GM23338 (cell line): ENCODE measurements around the gene NRGN. TPM values are rescaled to one million over a fixed set of nuclear protein-coding genes. Genes with fewer than 3 reads are reported as not detected.

Source experiments
- ATAC-seq: fragments of 200-7000 bp; cut with Tn5 transposase; 3 replicates; pipeline ENCODE4 v1.9.1; 2020
- DNase-seq: peaks from one replicate; pipeline ENCODE4 v3.0.0-alpha.2; 2015; ENCODE audit warnings: low spot score
- H2AFZ ChIP-seq: fragments of 200-600 bp; sonication (generic); 2 replicates; pipeline ENCODE4 v1.8.0; 2016; ENCODE audit warnings: antibody characterized with exemption, mild to moderate bottlenecking, moderate library complexity
- H3F3A ChIP-seq: fragments of 200-600 bp; sonication (generic); replicated peaks from 2 replicates; pipeline ENCODE4 v1.8.0; 2017; ENCODE audit warnings: antibody characterized with exemption, mixed run types, low read depth
- H3K27ac ChIP-seq: fragments of 200-600 bp; sonication (generic); 2 replicates; pipeline ENCODE4 v1.6.1; 2016; ENCODE audit warnings: low read depth
- H3K27me3 ChIP-seq: fragments of 200-600 bp; sonication (generic); 2 replicates; pipeline ENCODE4 v1.8.0; 2016; ENCODE audit warnings: mild to moderate bottlenecking, mixed run types, moderate library complexity; ENCODE audit not compliant: insufficient read depth
- H3K36me3 ChIP-seq: fragments of 200-600 bp; sonication (generic); 2 replicates; pipeline ENCODE4 v1.8.0; 2016; ENCODE audit warnings: mild to moderate bottlenecking; ENCODE audit not compliant: insufficient read depth
- H3K4me1 ChIP-seq: fragments of 200-600 bp; sonication (generic); 2 replicates; pipeline ENCODE4 v1.8.0; 2016; ENCODE audit warnings: mild to moderate bottlenecking, moderate library complexity; ENCODE audit not compliant: insufficient read depth
- H3K4me2 ChIP-seq: fragments of 200-600 bp; sonication (generic); 2 replicates; pipeline ENCODE4 v1.7.1; 2017; ENCODE audit warnings: mixed run types
- H3K4me3 ChIP-seq: fragments of 200-600 bp; sonication (generic); 2 replicates; pipeline ENCODE4 v1.6.1; 2016; ENCODE audit warnings: mixed run types
- H3K79me2 ChIP-seq: fragments of 200-600 bp; sonication (generic); replicated peaks from 2 replicates; pipeline ENCODE4 v1.8.0; 2017; ENCODE audit warnings: mild to moderate bottlenecking; ENCODE audit not compliant: insufficient read depth
- H3K9me2 ChIP-seq: fragments of 200-600 bp; sonication (generic); 2 replicates; pipeline ENCODE4 v1.8.0; 2017; ENCODE audit not compliant: insufficient read depth
- H4K20me1 ChIP-seq: fragments of 200-600 bp; sonication (generic); replicated peaks from 2 replicates; pipeline ENCODE4 v1.8.0; 2017; ENCODE audit warnings: mild to moderate bottlenecking; ENCODE audit not compliant: insufficient read depth
- H3K27ac Mint-ChIP-seq: 2 replicates; pipeline ENCODE4 v1.8.0; 2020; ENCODE audit warnings: inconsistent platforms, mild to moderate bottlenecking, moderate library complexity, mixed read lengths
- H3K27me3 Mint-ChIP-seq: 3 replicates; pipeline ENCODE4 v1.8.0; 2022; ENCODE audit warnings: low read depth, mild to moderate bottlenecking, moderate library complexity, mixed read lengths, inconsistent platforms; ENCODE audit not compliant: insufficient read depth, poor library complexity
- H3K36me3 Mint-ChIP-seq: 3 replicates; pipeline ENCODE4 v1.8.0; 2021; ENCODE audit warnings: low read depth, mild to moderate bottlenecking, inconsistent platforms, moderate library complexity, mixed read lengths
- H3K4me1 Mint-ChIP-seq: 3 replicates; pipeline ENCODE4 v1.8.0; 2020; ENCODE audit warnings: mild to moderate bottlenecking, inconsistent platforms, mixed read lengths
- H3K4me3 Mint-ChIP-seq: 3 replicates; pipeline ENCODE4 v1.8.0; 2021; ENCODE audit warnings: moderate library complexity, mild to moderate bottlenecking, inconsistent platforms, mixed read lengths
- H3K9me3 Mint-ChIP-seq: 3 replicates; pipeline ENCODE4 v1.8.0; 2020; ENCODE audit warnings: moderate library complexity, mild to moderate bottlenecking, inconsistent platforms, mixed read lengths
- EZH2 ChIP-seq: fragments of 200-600 bp; sonication (generic); IDR thresholded peaks from one replicate; pipeline ENCODE4 v1.8.0; 2017; ENCODE audit warnings: antibody characterized with exemption, mild to moderate bottlenecking, low read depth; ENCODE audit not compliant: unreplicated experiment
- EZH2phosphoT487 ChIP-seq: fragments of 200-600 bp; sonication (generic); IDR thresholded peaks from one replicate; pipeline ENCODE4 v1.8.1; 2018; ENCODE audit warnings: antibody characterized with exemption; ENCODE audit not compliant: unreplicated experiment
- JUNB ChIP-seq: IDR thresholded peaks from one replicate; pipeline ENCODE4 v1.6.1; 2016; ENCODE audit warnings: antibody characterized with exemption; ENCODE audit not compliant: unreplicated experiment
- NANOG ChIP-seq: IDR thresholded peaks from 2 replicates; pipeline ENCODE4 v1.6.1; 2016; ENCODE audit warnings: antibody characterized with exemption, borderline replicate concordance
- POLR2AphosphoS5 ChIP-seq: IDR thresholded peaks from 2 replicates; pipeline ENCODE4 v1.6.1; 2016; ENCODE audit warnings: antibody characterized with exemption, low read depth
- STAT1 ChIP-seq: IDR thresholded peaks from one replicate; pipeline ENCODE4 v1.6.1; 2016; ENCODE audit warnings: antibody characterized with exemption; ENCODE audit not compliant: unreplicated experiment
- ZNF114 ChIP-seq: fragments of 250-450 bp; sonication (Bioruptor Pico); IDR thresholded peaks from 2 replicates; pipeline ENCODE4 v1.5.0; 2020; ENCODE audit warnings: mild to moderate bottlenecking, moderate library complexity
- ZNF331 ChIP-seq: fragments of 250-450 bp; sonication (Bioruptor Pico); IDR thresholded peaks from 2 replicates; pipeline ENCODE4 v1.5.0; 2020; ENCODE audit warnings: low read depth, mild to moderate bottlenecking, moderate library complexity
- polyA plus RNA-seq: library from polyadenylated mRNA; unstranded; fragments of >200 nt; fragmentation: Nextera tagmentation; extraction: Ambion mirVana; gene quantifications from 2 replicates; pipeline ENCODE4 v1.2.1, GENCODE V29; 2016
- total RNA-seq: library from RNA; depleted of rRNA; stranded (reverse); fragments of >200 nt; shearing (Covaris generic); gene quantifications from 2 replicates; pipeline ENCODE4 v1.2.3, GENCODE V29; 2014
- TF ChIP-seq, protein P1 (sequence below): IDR thresholded peaks from 2 replicates; pipeline ENCODE4 v1.6.1; 2016; ENCODE audit warnings: antibody characterized with exemption
- TF ChIP-seq, protein P2 (sequence below), 2 experiments: fragments of 200-600 bp in 1 of 2; sonication (generic) in 1 of 2; conservative IDR thresholded peaks; 2 replicates each; pipeline versions ENCODE4 v1.5.1 to v1.6.1; 2016 to 2017; ENCODE audit warnings: antibody characterized with exemption in 2 of 2, low read depth in 2 of 2, mild to moderate bottlenecking in 2 of 2, moderate library complexity in 1 of 2
- TF ChIP-seq, protein P3 (sequence below): IDR thresholded peaks from one replicate; pipeline ENCODE4 v1.6.1; 2018; ENCODE audit warnings: antibody characterized with exemption; ENCODE audit not compliant: unreplicated experiment
- TF ChIP-seq, protein P4 (sequence below): fragments of 250-450 bp; sonication (Bioruptor Pico); IDR thresholded peaks from 2 replicates; pipeline ENCODE4 v1.5.0; 2020; ENCODE audit warnings: mild to moderate bottlenecking, moderate library complexity

Gene NRGN
- total and polyA plus RNA-seq, 2 experiments from 2014 or later: 0.24 to 0.61 TPM

DNA sequence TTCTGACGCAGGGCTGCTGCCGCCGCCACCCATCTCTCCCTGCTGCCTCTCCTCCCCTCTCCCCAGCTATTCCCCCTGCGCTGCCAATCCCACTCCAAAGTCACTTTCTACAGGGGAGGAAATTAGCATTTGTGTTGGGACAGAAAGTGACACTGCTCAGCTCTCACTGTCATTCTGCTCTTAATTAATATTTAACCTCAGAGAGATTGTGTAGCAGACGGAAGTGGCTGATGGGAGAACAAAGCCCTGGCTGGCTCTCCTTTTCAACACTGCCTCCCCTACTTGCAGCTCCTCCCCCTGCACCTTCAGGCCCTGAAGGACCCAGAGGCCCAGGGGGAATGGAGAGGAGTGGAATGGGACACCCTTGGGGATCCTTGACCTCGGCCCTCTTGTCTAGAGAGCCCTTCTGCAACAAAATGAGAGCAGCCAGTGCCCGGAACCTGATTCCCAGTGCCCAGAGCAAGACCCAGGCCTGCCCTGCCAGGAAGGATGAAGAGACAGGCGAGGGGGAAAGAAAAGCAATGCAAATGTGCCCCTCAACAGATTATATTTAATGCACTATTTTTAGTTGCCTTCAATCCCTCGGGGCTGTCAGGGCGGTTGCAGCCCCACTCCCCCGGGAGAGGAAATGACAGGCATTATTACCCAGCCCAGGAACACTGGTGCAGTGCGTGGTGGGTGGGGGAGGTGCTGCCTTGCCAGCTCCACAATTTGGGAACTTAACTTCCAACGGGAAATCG is 14.6 kb upstream of the NRGN start:
- peaks cover 71% of the 10 kb centered on the region for H3K27me3 ChIP-seq
- H3K4me1 ChIP-seq: peaks cover 31% of the 10 kb centered on the region
- H3K36me3 Mint-ChIP-seq: no peaks in the 10 kb centered on the region
- H3F3A ChIP-seq: no peaks in the 10 kb centered on the region
- no peaks in the 10 kb centered on the region for H3K36me3 ChIP-seq
- peaks cover 47% of the 10 kb centered on the region for H3K27me3 Mint-ChIP-seq
- H2AFZ ChIP-seq: peak overlapping the region; percentile 40
- peaks cover 52% of the 10 kb centered on the region for H3K4me1 Mint-ChIP-seq
- H4K20me1 ChIP-seq: no peaks in the 10 kb centered on the region
- ATAC-seq: peak; percentile 47
- peak overlapping the region; percentile 37 for H3K4me2 ChIP-seq
- H3K4me3 ChIP-seq: peak overlapping the region; percentile 29
- TF ChIP-seq ZNF114 (CRISPR knock-in tag) (no peak), EZH2phosphoT487 (no peak), STAT1 (no peak), JUNB (no peak), NANOG (no peak), EZH2 (no peak), POLR2AphosphoS5 (no peak), ZNF331 (no peak)
- TF ChIP-seq, protein P1, sequence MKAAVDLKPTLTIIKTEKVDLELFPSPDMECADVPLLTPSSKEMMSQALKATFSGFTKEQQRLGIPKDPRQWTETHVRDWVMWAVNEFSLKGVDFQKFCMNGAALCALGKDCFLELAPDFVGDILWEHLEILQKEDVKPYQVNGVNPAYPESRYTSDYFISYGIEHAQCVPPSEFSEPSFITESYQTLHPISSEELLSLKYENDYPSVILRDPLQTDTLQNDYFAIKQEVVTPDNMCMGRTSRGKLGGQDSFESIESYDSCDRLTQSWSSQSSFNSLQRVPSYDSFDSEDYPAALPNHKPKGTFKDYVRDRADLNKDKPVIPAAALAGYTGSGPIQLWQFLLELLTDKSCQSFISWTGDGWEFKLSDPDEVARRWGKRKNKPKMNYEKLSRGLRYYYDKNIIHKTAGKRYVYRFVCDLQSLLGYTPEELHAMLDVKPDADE: no peak
- TF ChIP-seq, protein P2, sequence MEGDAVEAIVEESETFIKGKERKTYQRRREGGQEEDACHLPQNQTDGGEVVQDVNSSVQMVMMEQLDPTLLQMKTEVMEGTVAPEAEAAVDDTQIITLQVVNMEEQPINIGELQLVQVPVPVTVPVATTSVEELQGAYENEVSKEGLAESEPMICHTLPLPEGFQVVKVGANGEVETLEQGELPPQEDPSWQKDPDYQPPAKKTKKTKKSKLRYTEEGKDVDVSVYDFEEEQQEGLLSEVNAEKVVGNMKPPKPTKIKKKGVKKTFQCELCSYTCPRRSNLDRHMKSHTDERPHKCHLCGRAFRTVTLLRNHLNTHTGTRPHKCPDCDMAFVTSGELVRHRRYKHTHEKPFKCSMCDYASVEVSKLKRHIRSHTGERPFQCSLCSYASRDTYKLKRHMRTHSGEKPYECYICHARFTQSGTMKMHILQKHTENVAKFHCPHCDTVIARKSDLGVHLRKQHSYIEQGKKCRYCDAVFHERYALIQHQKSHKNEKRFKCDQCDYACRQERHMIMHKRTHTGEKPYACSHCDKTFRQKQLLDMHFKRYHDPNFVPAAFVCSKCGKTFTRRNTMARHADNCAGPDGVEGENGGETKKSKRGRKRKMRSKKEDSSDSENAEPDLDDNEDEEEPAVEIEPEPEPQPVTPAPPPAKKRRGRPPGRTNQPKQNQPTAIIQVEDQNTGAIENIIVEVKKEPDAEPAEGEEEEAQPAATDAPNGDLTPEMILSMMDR (conservative IDR thresholded peaks at IDR 0.05; ENCODE audit: low read depth in 2 of 2): no peak
- TF ChIP-seq, protein P3, sequence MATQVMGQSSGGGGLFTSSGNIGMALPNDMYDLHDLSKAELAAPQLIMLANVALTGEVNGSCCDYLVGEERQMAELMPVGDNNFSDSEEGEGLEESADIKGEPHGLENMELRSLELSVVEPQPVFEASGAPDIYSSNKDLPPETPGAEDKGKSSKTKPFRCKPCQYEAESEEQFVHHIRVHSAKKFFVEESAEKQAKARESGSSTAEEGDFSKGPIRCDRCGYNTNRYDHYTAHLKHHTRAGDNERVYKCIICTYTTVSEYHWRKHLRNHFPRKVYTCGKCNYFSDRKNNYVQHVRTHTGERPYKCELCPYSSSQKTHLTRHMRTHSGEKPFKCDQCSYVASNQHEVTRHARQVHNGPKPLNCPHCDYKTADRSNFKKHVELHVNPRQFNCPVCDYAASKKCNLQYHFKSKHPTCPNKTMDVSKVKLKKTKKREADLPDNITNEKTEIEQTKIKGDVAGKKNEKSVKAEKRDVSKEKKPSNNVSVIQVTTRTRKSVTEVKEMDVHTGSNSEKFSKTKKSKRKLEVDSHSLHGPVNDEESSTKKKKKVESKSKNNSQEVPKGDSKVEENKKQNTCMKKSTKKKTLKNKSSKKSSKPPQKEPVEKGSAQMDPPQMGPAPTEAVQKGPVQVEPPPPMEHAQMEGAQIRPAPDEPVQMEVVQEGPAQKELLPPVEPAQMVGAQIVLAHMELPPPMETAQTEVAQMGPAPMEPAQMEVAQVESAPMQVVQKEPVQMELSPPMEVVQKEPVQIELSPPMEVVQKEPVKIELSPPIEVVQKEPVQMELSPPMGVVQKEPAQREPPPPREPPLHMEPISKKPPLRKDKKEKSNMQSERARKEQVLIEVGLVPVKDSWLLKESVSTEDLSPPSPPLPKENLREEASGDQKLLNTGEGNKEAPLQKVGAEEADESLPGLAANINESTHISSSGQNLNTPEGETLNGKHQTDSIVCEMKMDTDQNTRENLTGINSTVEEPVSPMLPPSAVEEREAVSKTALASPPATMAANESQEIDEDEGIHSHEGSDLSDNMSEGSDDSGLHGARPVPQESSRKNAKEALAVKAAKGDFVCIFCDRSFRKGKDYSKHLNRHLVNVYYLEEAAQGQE: no peak
- TF ChIP-seq, protein P4, sequence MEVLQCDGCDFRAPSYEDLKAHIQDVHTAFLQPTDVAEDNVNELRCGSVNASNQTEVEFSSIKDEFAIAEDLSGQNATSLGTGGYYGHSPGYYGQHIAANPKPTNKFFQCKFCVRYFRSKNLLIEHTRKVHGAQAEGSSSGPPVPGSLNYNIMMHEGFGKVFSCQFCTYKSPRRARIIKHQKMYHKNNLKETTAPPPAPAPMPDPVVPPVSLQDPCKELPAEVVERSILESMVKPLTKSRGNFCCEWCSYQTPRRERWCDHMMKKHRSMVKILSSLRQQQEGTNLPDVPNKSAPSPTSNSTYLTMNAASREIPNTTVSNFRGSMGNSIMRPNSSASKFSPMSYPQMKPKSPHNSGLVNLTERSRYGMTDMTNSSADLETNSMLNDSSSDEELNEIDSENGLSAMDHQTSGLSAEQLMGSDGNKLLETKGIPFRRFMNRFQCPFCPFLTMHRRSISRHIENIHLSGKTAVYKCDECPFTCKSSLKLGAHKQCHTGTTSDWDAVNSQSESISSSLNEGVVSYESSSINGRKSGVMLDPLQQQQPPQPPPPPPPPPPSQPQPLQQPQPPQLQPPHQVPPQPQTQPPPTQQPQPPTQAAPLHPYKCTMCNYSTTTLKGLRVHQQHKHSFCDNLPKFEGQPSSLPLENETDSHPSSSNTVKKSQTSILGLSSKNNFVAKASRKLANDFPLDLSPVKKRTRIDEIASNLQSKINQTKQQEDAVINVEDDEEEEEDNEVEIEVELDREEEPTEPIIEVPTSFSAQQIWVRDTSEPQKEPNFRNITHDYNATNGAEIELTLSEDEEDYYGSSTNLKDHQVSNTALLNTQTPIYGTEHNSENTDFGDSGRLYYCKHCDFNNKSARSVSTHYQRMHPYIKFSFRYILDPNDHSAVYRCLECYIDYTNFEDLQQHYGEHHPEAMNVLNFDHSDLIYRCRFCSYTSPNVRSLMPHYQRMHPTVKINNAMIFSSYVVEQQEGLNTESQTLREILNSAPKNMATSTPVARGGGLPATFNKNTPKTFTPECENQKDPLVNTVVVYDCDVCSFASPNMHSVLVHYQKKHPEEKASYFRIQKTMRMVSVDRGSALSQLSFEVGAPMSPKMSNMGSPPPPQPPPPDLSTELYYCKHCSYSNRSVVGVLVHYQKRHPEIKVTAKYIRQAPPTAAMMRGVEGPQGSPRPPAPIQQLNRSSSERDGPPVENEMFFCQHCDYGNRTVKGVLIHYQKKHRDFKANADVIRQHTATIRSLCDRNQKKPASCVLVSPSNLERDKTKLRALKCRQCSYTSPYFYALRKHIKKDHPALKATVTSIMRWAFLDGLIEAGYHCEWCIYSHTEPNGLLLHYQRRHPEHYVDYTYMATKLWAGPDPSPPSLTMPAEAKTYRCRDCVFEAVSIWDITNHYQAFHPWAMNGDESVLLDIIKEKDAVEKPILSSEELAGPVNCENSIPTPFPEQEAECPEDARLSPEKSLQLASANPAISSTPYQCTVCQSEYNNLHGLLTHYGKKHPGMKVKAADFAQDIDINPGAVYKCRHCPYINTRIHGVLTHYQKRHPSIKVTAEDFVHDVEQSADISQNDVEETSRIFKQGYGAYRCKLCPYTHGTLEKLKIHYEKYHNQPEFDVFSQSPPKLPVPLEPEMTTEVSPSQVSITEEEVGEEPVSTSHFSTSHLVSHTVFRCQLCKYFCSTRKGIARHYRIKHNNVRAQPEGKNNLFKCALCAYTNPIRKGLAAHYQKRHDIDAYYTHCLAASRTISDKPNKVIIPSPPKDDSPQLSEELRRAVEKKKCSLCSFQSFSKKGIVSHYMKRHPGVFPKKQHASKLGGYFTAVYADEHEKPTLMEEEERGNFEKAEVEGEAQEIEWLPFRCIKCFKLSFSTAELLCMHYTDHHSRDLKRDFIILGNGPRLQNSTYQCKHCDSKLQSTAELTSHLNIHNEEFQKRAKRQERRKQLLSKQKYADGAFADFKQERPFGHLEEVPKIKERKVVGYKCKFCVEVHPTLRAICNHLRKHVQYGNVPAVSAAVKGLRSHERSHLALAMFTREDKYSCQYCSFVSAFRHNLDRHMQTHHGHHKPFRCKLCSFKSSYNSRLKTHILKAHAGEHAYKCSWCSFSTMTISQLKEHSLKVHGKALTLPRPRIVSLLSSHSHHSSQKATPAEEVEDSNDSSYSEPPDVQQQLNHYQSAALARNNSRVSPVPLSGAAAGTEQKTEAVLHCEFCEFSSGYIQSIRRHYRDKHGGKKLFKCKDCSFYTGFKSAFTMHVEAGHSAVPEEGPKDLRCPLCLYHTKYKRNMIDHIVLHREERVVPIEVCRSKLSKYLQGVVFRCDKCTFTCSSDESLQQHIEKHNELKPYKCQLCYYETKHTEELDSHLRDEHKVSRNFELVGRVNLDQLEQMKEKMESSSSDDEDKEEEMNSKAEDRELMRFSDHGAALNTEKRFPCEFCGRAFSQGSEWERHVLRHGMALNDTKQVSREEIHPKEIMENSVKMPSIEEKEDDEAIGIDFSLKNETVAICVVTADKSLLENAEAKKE (CRISPR knock-in tag): no peak
- peak overlapping the region; percentile 44; the same call in 2 of the 3 replicates for H3K4me3 Mint-ChIP-seq
- no peak for DNase-seq
- no peaks in the 10 kb centered on the region for H3K9me3 Mint-ChIP-seq
- no peak overlapping the region for H3K27ac ChIP-seq
- H3K27ac Mint-ChIP-seq: no peak overlapping the region
- no peaks in the 10 kb centered on the region for H3K9me2 ChIP-seq
- no peaks in the 10 kb centered on the region for H3K79me2 ChIP-seq
